ENCODE results near the gene TEX28.
"Not testable (repeated sequence)": the region's sequence is repeated elsewhere in the genome, so short reads cannot be mapped to it uniquely, and the experiment has no call there.

Gene TEX28, protein sequence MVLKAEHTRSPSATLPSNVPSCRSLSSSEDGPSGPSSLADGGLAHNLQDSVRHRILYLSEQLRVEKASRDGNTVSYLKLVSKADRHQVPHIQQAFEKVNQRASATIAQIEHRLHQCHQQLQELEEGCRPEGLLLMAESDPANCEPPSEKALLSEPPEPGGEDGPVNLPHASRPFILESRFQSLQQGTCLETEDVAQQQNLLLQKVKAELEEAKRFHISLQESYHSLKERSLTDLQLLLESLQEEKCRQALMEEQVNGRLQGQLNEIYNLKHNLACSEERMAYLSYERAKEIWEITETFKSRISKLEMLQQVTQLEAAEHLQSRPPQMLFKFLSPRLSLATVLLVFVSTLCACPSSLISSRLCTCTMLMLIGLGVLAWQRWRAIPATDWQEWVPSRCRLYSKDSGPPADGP

GRCh38 chrX:154294791-154295574 is at the start of gene TEX28:
TSS of gene TEX28 (minus strand) at chrX:154295124. CDS start at chrX:154292117, 3,007 bp downstream.
- no peak for DNase-seq

- not testable (repeated sequence) for DNase-seq
Measured at GRCh38 chrX:154343620-154344019, 48.7 kb upstream of the TEX28 start.

- not testable (repeated sequence) for DNase-seq
Measured at GRCh38 chrX:154343063-154343462, 48.1 kb upstream of the TEX28 start.

GRCh38 chrX:154341399-154342298 is 46.7 kb upstream of the TEX28 start:
- not testable (repeated sequence) for DNase-seq

GRCh38 chrX:154334496-154334895 is 39.6 kb upstream of the TEX28 start:
- DNase-seq = no peak

DNA sequence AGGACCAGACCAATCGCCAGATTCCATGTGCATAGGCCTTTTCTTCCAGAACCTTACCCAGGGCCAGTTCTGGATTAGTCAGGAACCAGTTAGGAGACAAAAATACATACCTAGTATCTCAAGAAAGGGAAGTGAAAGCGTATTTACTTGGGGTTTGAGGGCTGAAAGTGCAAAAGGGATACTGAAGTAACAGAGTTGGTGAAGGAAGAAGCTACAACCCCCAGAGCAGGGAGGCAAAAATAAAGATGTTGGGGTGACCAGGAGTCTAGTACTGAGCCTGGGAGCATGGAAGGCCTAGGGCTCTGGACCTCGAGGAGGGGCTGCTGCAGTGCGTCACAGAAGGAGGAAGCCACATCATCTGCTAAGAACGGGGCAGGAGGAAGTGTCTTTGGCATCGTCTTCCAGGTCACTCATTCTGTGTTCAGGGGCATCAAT is 38.9 kb upstream of the TEX28 start:
- no peak for DNase-seq

GRCh38 chrX:154333116-154333515 is 38.2 kb upstream of the TEX28 start:
- no peak for DNase-seq

GRCh38 chrX:154332561-154332960 is 37.6 kb upstream of the TEX28 start:
- no peak for DNase-seq

DNA sequence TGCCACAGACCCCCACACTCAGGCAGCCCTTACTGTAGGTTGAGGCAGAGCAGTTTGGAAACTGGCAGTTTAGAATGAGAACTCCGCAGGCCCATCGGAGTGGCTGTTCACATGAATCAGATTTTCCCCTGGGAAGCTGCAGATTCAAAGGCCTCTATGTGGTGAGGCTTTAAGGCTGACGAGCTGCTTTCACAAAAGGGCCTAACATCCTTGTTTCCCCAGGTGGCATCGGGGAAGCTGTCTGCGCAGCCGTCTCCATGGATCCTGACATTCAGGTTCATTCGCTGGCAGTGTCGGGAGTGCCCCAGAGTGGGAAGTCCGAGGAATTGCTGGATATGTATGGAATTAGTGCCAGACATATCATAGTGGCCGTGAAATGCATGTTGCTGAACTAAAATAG is 34.4 kb upstream of the TEX28 start:
- DNase-seq = no peak

GRCh38 chrX:154328646-154329045 is 33.7 kb upstream of the TEX28 start:
- DNase-seq = no peak

GRCh38 chrX:154327038-154327820 is 32.3 kb upstream of the TEX28 start:
- DNase-seq = no peak

- DNase-seq = no peak
Measured at GRCh38 chrX:154325541-154325940, 30.6 kb upstream of the TEX28 start.

DNA sequence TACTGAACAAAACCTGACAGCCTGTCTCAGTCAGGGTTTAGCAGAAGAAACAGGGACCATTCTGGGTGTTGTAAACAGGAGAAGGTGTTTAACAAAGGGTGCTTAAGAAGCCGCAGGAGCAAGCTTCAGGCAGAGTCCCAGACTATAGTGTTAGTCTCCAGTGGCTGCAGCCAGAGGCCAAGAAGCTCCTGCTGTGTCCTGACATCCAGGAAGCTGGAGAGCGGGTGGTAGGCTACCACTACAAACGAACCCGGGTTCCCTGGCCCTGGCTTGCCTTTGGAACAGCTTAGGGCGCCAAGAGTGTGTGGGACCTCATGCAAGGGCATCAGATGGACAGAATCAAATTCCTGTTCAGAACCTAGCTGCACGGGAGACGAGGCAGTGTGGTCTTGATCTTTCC is 28.6 kb upstream of the TEX28 start:
- no peak for DNase-seq

GRCh38 chrX:154322890-154323289 is 28.0 kb upstream of the TEX28 start:
- no peak for DNase-seq

GRCh38 chrX:154321594-154321993 is 26.7 kb upstream of the TEX28 start:
- DNase-seq = no peak

GRCh38 chrX:154321152-154321551 is 26.2 kb upstream of the TEX28 start:
- no peak for DNase-seq

GRCh38 chrX:154320406-154320805 is 25.5 kb upstream of the TEX28 start:
- DNase-seq = no peak

- no peak for DNase-seq
Measured at GRCh38 chrX:154317391-154317995, 22.6 kb upstream of the TEX28 start.

DNA sequence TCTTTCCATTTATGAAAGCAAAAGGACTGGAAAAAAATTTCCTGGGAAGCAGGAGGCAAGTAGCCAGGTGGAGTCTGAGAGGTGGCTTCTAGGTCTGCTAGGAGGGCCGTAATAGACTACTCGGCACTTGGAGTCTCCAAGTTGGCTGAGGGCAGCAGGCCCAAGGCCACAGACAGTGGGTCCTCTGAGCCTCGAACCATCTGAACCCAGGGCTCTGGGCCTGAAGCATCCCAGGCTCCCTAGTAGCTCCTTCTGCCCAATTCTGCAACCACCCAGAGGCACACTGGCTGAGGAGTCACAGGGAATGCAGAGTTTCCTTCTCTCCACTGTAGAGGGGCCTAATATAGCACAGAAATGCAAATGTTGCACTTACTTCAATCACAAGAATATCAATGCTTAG is 20.5 kb upstream of the TEX28 start:
- no peak for DNase-seq

DNA sequence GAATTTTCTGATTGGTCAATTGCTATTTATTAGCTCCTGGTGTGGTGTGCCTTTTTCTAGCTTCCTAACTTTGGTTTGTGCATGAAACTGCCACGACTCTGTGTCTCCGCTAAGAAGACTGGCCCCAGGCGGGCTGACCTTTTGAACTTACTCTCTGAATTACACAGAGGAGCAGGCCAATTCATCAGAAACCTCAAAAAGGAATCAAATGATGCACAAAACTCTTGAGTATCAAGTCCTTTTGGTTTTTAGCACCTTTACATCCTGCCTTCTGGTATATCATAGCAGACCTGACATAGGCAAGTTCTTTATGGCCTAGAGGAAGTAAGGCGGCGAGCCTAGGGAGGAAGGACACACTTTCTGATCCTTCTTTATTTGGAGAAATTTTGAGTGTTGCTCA is 18.2 kb upstream of the TEX28 start:
- no peak for DNase-seq

GRCh38 chrX:154312116-154312515 is 17.2 kb upstream of the TEX28 start:
- DNase-seq = no peak

Measured in NK-92 treated with Interleukin-12 subunit alpha and Interleukin-12 subunit beta, amount 100 ng/mL, for 24 hours (cell line).